RWPE1 (cell line): Measurements from ENCODE around the gene SLC4A7.
"Not testable (repeated sequence)": the region's sequence is repeated elsewhere in the genome, so short reads cannot be mapped to it uniquely, and the experiment has no call there.

Experiments
- CTCF ChIA-PET: fragments of 350-600 bp; sonication (Branson Sonifier 250); formaldehyde crosslinking; extraction: SDS; loops from one replicate; lab custom pipeline; 2021; lab: Yijun Ruan, JAX
- POLR2A ChIA-PET: fragments of 400-600 bp; formaldehyde crosslinking; extraction: SDS; loops from one replicate; lab custom pipeline; 2020; ENCODE audit warnings: antibody characterized with exemption; ENCODE audit not compliant: low non-redundant PET; lab: Yijun Ruan, JAX
- DNase-seq: peaks from one replicate; pipeline ENCODE4 v3.0.0; 2012; ENCODE audit warnings: low spot score
- H3K27ac ChIP-seq: fragments of 450-650 bp; 2 replicates; pipeline ENCODE4 v1.5.1; 2017
- CTCF ChIP-seq: fragments of 450-650 bp; conservative IDR thresholded peaks from 2 replicates; pipeline ENCODE4 v1.5.1; 2017; ENCODE audit warnings: low read depth, mild to moderate bottlenecking

The SLC4A7 gene

GRCh38 chr3:27451251-27451650 lies 32.9 kb downstream of the SLC4A7 start:
- ChIA-PET POLR2A (no interaction called here), CTCF (no interaction called here)
- no peak overlapping the region for H3K27ac ChIP-seq
- DNase-seq, result no peak
- TF ChIP-seq CTCF, result no peak

DNA sequence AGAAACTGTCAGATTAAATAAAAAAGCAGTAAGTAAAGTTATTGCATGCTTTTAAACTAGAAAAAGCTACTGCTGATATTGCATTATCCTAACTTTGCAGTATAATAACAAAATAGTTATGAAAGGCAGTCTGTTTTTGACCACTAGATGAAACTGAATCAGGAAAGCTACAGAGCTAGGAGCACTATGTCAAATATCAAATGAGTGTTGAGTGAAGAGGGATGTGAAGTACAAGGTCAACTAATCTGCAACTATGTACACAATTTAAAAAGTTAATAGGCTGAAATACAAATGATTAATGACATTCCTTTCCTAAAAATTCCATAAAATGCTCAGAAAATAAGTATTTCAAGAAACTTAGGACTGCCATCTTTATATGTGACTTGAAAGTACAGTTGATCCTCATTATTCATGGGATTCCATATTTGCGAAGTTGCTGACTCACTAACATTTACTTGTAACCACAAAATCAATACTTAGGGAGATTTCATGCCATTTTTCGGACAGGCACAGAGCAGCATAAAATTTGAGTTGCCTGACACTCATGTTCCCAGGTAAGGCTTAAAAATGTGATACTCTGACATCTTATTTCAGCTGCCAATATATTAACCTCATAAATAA lies 34.5 kb downstream of the SLC4A7 start:
- no peak for TF ChIP-seq CTCF
- no peak for DNase-seq
- no peak overlapping the region for H3K27ac ChIP-seq
- ChIA-PET CTCF (interaction anchor here (0.7 kb wide), 1 partner anchor 17 kb away, joined by 4 read pairs; no protein-coding TSS in a partner anchor), POLR2A (no interaction called here)

DNA sequence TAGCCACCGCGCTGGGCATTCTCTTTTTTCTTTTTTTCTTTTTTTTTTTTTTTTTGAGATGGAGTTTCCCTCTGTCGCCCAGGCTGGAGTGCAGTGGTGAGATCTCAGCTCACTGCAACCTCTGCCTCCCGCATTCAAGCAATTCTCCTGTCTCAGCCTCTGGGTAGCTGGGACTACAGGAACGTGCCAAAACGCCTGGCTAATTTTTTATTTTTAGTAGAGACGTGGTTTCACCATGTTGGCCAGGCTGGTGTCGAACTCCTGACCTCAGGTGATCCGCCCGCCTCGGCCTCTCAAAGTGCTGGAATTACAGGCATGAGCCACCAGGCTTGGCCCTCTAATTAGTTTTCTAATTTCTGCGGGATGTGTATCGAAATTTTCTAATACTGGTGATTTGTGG lies 41.2 kb downstream of the SLC4A7 start:
- CTCF ChIA-PET, H3K27ac ChIP-seq, POLR2A ChIA-PET, DNase-seq: not testable (repeated sequence)

GRCh38 chr3:27438352-27438751 lies 45.8 kb downstream of the SLC4A7 start:
- H3K27ac ChIP-seq, POLR2A ChIA-PET, CTCF ChIA-PET, DNase-seq: not testable (repeated sequence)

GRCh38 chr3:27431116-27431515 lies 53.1 kb downstream of the SLC4A7 start:
- no peak for TF ChIP-seq CTCF
- CTCF ChIA-PET, result no interaction called here
- POLR2A ChIA-PET, result no interaction called here
- peak overlapping the region; percentile 66 for H3K27ac ChIP-seq
- DNase-seq, result peak; percentile 55

GRCh38 chr3:27429909-27430308 lies 54.3 kb downstream of the SLC4A7 start:
- ChIA-PET POLR2A (no interaction called here), CTCF (no interaction called here)
- H3K27ac ChIP-seq, result no peak overlapping the region
- no peak for TF ChIP-seq CTCF
- no peak for DNase-seq

DNA sequence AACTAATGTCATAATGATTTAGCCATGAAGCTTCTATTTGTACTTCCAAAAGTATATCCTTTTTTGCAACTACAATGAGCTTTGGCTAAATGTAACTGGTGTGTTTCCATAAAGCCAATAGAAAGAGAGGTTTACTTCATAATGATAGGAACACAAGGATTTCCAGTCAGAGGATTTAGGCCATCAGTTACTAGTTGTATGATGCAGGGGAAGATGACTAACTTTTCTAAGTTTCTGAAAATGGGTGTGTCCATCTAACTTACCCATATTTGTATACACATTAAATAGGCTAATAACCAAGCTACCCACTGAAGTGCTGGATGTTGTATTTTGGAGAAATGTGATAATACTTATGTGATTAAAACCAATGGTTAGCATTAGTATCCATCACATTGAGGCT lies 55.7 kb downstream of the SLC4A7 start:
- no peak for DNase-seq
- no peak for TF ChIP-seq CTCF
- no peak overlapping the region for H3K27ac ChIP-seq
- POLR2A ChIA-PET, result no interaction called here
- CTCF ChIA-PET, result no interaction called here

- no peak overlapping the region for H3K27ac ChIP-seq
- ChIA-PET POLR2A (no interaction called here), CTCF (no interaction called here)
- TF ChIP-seq CTCF, result no peak
- no peak for DNase-seq
Measured at GRCh38 chr3:27426926-27427325, 57.3 kb downstream of the SLC4A7 start.
